Activated CD4-positive, alpha-beta T cell treated with anti-CD3 and anti-CD28 coated beads, Interleukin-2, amount 10 ng/mL, durations not matched to agents 7 days and 5 days (primary cell): ENCODE measurements around the gene PINK1. TPM values are rescaled to one million over a fixed set of nuclear protein-coding genes. Genes with fewer than 3 reads are reported as not detected.

ENCODE experiments used
- CTCF ChIA-PET: fragments of 350-600 bp; sonication (Branson Sonifier 250); formaldehyde crosslinking; loops from one replicate; lab custom pipeline; 2021; ENCODE audit warnings: antibody characterized with exemption; lab: Charles Lee
- POLR2A ChIA-PET: fragments of 350-600 bp; sonication (Branson Sonifier 250); formaldehyde crosslinking; loops from one replicate; lab custom pipeline; 2021; ENCODE audit warnings: antibody characterized with exemption; lab: Charles Lee
- DNase-seq: peaks from one replicate; pipeline ENCODE4 v3.0.0-alpha.2; 2020
- H3K27ac Mint-ChIP-seq: one replicate; pipeline ENCODE4 v1.8.0; 2021; ENCODE audit warnings: mild to moderate bottlenecking, moderate library complexity, mixed read lengths
- H3K27me3 Mint-ChIP-seq: one replicate; pipeline ENCODE4 v1.8.0; 2021; ENCODE audit warnings: mixed read lengths
- H3K36me3 Mint-ChIP-seq: one replicate; pipeline ENCODE4 v1.8.0; 2021; ENCODE audit warnings: low read depth, mixed read lengths
- H3K4me1 Mint-ChIP-seq: one replicate; pipeline ENCODE4 v1.8.0; 2021; ENCODE audit warnings: mixed read lengths
- H3K4me3 Mint-ChIP-seq: one replicate; pipeline ENCODE4 v1.8.0; 2021; ENCODE audit warnings: mild to moderate bottlenecking, moderate library complexity, mixed read lengths
- H3K9me3 Mint-ChIP-seq: one replicate; pipeline ENCODE4 v1.8.0; 2021; ENCODE audit warnings: mixed read lengths
- total RNA-seq, 2 experiments: library from RNA; stranded (reverse); gene quantifications; one replicate each; pipeline ENCODE4 v1.2.3, GENCODE V29; 2021

Gene PINK1
- total RNA-seq, 2 experiments from 2014 or later = 3.1 to 4.1 TPM

DNA sequence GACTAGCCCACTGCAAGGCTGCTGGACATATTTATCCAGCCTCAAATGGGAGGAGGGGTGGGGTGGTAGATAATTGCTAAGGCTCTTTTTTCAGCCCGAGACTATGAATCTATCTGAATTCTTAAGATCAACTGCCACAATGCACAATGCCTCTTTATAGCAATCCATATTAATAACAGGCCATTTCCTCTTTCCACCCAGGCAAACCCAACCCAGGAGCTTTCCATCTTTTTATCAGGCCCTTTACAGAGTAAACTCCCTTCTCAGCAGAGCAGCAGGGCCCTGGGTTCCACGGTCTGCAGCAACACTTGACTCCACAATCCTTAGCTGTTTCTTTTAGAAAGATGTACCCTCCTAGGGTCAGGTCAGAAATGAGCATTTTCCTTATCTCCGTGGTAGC, 27.1 kb downstream of the PINK1 start:
- DNase-seq = no peak
- CTCF ChIA-PET = interaction anchor here (1.5 kb wide), 1 partner anchor 17 kb away, joined by 3 read pairs; no protein-coding TSS in a partner anchor
- peaks cover 52% of the 10 kb centered on the region for H3K4me1 Mint-ChIP-seq
- H3K4me3 Mint-ChIP-seq = peak overlapping the region; percentile 98
- no peaks in the 10 kb centered on the region for H3K27me3 Mint-ChIP-seq
- POLR2A ChIA-PET = no interaction called here
- H3K36me3 Mint-ChIP-seq = peaks cover 41% of the 10 kb centered on the region
- H3K27ac Mint-ChIP-seq = peak overlapping the region; percentile 98
- H3K9me3 Mint-ChIP-seq = no peaks in the 10 kb centered on the region

DNA sequence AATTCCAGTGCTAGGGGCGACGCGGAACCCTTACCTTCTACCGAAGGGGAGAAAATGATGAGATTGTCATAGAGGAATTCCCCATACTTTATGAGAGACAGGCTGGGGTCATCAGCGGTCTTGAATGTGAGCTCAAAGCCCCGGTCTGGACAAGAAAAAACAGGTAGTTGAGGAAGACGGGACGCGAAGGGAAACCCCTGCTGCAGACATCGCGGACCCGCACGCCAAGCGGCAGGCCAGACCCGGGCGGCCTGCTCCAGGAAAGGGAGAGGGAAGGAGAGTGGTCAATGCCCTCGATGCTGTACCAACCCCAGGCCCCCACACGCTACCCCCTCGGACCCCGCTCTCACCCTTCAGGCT, 27.6 kb downstream of the PINK1 start:
- Mint-ChIP-seq H3K4me3 (peak overlapping the region; percentile 98), H3K4me1 (peaks cover 56% of the 10 kb centered on the region), H3K27ac (peak overlapping the region; percentile 98), H3K27me3 (no peaks in the 10 kb centered on the region), H3K9me3 (no peaks in the 10 kb centered on the region), H3K36me3 (peaks cover 36% of the 10 kb centered on the region)
- ChIA-PET CTCF (interaction anchor here (1.1 kb wide), 1 partner anchor 36 kb away, joined by 4 read pairs; no protein-coding TSS in a partner anchor), POLR2A (interaction anchor here (1.0 kb wide), 1 partner anchor 126 kb away, joined by 3 read pairs; no protein-coding TSS in a partner anchor)
- DNase-seq = no peak

DNA sequence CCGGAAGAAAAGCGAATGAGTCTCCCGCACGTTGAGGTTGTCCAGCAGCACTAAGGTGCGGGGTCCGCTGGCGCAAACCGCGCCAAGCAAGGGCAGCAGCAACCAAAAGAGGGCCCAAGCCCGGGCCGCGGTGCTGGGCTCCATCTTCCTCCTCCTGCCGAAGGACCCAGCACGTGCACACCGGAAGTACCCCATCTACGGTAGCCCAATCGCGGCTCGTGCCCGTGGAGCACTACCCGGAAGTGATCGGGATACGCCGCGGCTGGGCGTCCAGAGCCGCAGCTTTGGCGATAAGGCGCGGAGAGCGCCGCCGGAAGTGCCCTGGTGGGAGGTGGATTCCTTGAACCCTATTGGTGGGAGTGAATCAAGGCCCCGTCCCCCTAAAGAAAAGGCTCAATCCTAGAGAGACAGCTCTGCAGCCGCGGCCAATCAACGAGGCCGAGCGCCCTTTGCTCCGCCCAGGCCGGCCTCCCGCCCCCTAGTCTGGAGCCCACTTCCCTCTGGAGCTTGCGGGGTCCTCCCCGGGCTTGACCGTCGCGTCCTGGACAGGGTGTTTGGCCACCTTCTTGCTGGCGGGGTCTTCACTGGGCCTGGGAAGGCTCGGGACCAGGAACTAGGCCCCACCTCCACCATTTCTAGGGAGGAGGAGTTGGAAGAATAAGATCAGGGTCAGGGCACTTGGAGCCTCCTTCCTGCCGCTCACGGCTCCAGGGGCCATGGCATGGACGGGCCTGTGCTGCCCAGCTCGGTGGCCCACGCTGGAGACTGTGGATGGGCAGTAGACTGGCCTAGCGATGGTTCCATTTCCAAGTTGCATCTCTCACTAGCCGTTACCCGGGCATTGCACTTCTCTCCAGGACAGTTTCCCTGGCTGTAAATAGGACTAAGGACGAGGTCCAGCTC, 28.2 kb downstream of the PINK1 start, which contains the start of gene DDOST:
TSS of gene DDOST (minus strand) at position 163 of the 903 bp plus-strand sequence. CDS start at position 144, 19 bp downstream.
- Mint-ChIP-seq H3K36me3 (peaks cover 34% of the 10 kb centered on the region), H3K4me3 (peak within 1 kb of the TSS; percentile 98), H3K9me3 (no peaks in the 10 kb centered on the region), H3K4me1 (peaks cover 55% of the 10 kb centered on the region), H3K27ac (peak within 1 kb of the TSS; percentile 98), H3K27me3 (no peaks in the 10 kb centered on the region)
- DNase-seq = peak; percentile 97
- ChIA-PET CTCF (interaction anchor here (0.6 to 1.1 kb wide), 2 partner anchors 36 to 228 kb away, joined by 3 to 4 read pairs; no protein-coding TSS in a partner anchor), POLR2A (interaction anchor here (1.0 kb wide), 1 partner anchor 125 kb away, joined by 3 read pairs; no protein-coding TSS in a partner anchor)

DNA sequence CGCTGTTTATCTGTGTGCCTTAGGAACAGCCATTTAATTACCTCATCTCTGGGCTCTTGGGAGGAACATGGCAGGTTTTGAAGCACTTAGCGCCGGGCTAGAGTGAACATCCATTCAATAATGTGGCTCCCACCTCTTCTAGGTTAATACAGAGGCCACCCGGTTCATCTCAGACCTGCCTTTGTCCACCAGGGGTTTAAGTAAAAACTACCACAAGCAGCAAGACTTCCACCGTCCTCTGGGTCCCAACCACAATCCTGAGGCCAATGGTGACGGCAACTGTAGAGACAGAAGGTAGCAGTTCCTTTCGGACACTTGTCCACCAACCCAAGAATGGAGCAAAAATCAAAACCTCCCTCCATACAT, 28.8 kb downstream of the PINK1 start:
- CTCF ChIA-PET = no interaction called here
- H3K4me1 Mint-ChIP-seq = peaks cover 54% of the 10 kb centered on the region

DNA sequence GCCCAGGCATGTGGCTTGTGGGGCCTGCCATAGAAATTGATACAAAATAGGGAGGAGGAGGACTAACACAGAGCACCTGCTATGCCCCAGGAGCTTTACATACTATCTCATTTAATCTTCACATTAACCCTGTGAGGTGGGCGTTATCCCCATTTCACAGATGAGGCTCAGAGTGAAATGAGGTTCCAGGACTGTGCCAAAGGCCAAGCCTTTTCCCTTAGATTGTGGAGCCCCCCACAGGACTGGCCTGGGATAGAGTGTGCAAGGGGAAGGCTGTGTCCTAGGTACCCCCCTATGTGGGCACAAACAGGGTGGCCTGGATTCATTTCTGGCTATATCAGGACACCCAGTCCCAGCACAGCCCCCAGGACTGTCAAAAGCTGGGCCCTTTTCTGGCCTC, 30.1 kb downstream of the PINK1 start:
- Mint-ChIP-seq H3K27ac (peak overlapping the region; percentile 73), H3K36me3 (peaks cover 21% of the 10 kb centered on the region), H3K9me3 (peaks cover 3% of the 10 kb centered on the region), H3K4me1 (peaks cover 45% of the 10 kb centered on the region), H3K4me3 (peak overlapping the region; percentile 98), H3K27me3 (no peaks in the 10 kb centered on the region)
- ChIA-PET POLR2A (no interaction called here), CTCF (interaction anchor here (1.3 kb wide), 1 partner anchor 31 kb away, joined by 3 read pairs; the partner anchor contains the start of gene PINK1)
- no peak for DNase-seq

More for the DNA sequence above, 28.8 kb downstream of the PINK1 start:
- Mint-ChIP-seq H3K27ac (peak overlapping the region; percentile 98), H3K4me3 (peak overlapping the region; percentile 98), H3K36me3 (peaks cover 28% of the 10 kb centered on the region), H3K27me3 (no peaks in the 10 kb centered on the region), H3K9me3 (peaks cover 3% of the 10 kb centered on the region)
- POLR2A ChIA-PET = no interaction called here
- no peak for DNase-seq

DNA sequence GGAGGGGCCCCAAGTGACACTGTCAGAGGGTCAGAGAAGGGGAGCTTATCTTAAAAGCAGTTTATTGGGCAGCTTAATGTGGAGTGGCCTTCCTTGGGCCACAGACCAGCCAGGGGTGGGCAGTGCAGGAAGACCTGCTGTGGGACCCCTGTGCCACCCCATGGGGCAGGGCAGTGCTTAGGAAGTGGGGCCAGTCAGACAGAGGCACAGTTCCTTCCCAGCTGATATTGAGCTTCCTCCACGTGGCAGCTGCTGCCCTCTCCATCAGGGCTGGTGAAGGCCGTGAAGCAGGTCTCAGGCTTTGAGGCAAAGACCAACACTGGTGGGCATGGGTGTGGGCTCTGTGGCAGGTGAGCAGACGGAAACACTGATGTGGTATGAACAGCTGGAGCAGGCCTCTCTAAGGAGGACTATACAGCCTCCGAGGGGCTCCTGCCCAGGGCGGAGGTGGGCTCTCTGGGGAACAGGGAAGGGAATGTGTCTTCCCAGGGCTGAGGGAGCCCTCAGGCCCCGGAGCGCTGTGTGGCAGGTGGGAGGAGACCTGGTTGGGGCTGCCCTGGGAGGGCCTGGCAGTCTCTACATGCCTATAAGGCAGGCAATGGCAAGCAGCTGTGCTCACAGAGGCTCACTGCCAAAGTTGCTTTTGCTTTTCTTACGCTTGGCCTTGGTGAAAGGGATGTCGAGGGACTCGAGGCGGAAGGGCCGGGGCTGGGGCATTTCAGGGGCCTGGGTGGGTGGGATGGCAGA, 30.9 kb downstream of the PINK1 start:
- H3K4me3 Mint-ChIP-seq = no peak overlapping the region

DNA sequence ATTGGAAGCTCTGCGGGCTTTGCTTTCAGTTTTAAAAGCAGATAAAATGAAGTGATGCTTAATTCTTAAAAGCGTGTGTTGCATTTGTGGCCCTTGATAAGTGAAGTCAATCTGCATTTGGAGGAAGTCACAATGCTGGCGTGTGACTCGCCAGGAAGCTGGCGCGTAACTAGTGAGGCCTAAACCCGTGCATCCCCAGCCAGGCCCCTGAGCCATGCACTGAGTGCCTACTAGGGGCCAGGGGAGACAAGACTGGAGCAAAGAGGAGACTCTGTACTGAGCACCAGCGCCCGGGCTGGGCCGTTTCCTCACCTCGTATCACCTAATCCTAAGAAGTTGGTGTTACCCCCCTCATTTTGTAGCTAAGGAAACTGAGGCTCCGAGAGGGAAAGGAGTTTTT, 32.5 kb downstream of the PINK1 start:
- Mint-ChIP-seq H3K27ac (no peak overlapping the region), H3K27me3 (no peaks in the 10 kb centered on the region), H3K4me3 (no peak overlapping the region), H3K4me1 (peaks cover 24% of the 10 kb centered on the region), H3K36me3 (peaks cover 4% of the 10 kb centered on the region), H3K9me3 (peaks cover 3% of the 10 kb centered on the region)
- POLR2A ChIA-PET = no interaction called here
- DNase-seq = no peak
- CTCF ChIA-PET = interaction anchor here (0.6 to 1.5 kb wide), 2 partner anchors 10 to 30 kb away, joined by 3 to 8 read pairs; no protein-coding TSS in a partner anchor

More for the DNA sequence above, 30.9 kb downstream of the PINK1 start:
- peaks cover 19% of the 10 kb centered on the region for H3K36me3 Mint-ChIP-seq
- H3K27me3 Mint-ChIP-seq = no peaks in the 10 kb centered on the region
- peaks cover 3% of the 10 kb centered on the region for H3K9me3 Mint-ChIP-seq
- no peak for DNase-seq
- H3K4me1 Mint-ChIP-seq = peaks cover 40% of the 10 kb centered on the region
- CTCF ChIA-PET = no interaction called here
- POLR2A ChIA-PET = no interaction called here
- no peak overlapping the region for H3K27ac Mint-ChIP-seq

DNA sequence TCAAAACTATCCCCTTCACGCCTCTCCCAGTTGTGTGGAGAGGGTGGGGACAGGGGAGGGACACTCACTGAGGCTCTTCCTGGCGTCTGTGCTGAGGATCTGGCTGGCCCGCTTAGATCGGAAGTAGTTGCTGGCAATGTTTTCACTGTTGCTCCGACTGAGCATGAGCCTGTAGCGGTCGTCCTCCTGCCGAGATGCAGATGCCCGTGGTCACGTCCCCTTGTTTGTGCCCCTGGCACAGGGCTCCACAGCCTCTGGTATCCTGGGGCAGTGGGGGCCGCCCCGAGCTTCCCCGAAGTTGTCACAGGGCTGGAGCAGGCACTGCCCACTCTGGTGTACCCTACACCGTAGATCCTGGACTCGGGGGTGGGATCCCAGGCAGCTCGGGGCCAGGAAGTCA, 32.9 kb downstream of the PINK1 start:
- H3K9me3 Mint-ChIP-seq = peaks cover 3% of the 10 kb centered on the region
- no peak overlapping the region for H3K27ac Mint-ChIP-seq
- H3K27me3 Mint-ChIP-seq = no peaks in the 10 kb centered on the region
- peaks cover 2% of the 10 kb centered on the region for H3K36me3 Mint-ChIP-seq
- DNase-seq = no peak
- POLR2A ChIA-PET = no interaction called here
- H3K4me3 Mint-ChIP-seq = no peak overlapping the region
- peaks cover 23% of the 10 kb centered on the region for H3K4me1 Mint-ChIP-seq
- CTCF ChIA-PET = interaction anchor here (0.8 to 1.5 kb wide), 2 partner anchors 10 to 31 kb away, joined by 3 to 8 read pairs; no protein-coding TSS in a partner anchor

DNA sequence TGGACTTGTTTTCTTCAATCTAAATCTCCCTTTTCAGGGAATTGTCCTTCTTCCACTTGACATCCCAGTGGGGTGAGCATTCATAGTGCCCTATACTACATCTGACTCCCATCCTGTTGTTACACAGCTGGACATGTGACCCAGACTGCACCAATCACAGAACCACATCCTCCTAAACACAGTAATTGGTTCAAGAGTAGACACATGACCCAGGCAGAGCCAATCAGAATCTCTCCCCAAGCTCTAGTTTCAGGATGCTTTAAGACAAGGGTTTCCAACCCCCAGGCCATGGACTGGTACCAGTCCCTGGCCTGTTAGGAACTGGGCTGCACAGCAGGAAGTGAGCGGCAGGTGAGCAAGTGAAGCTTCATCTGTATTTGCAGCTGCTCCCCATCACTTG, 33.5 kb downstream of the PINK1 start:
- DNase-seq = peak; percentile 30
- H3K4me1 Mint-ChIP-seq = peaks cover 21% of the 10 kb centered on the region
- ChIA-PET POLR2A (no interaction called here), CTCF (interaction anchor here (0.8 to 1.5 kb wide), 2 partner anchors 9 to 30 kb away, joined by 3 to 8 read pairs; no protein-coding TSS in a partner anchor)
- no peaks in the 10 kb centered on the region for H3K36me3 Mint-ChIP-seq
- no peak overlapping the region for H3K27ac Mint-ChIP-seq
- peaks cover 3% of the 10 kb centered on the region for H3K27me3 Mint-ChIP-seq
- no peak overlapping the region for H3K4me3 Mint-ChIP-seq
- H3K9me3 Mint-ChIP-seq = peaks cover 3% of the 10 kb centered on the region

DNA sequence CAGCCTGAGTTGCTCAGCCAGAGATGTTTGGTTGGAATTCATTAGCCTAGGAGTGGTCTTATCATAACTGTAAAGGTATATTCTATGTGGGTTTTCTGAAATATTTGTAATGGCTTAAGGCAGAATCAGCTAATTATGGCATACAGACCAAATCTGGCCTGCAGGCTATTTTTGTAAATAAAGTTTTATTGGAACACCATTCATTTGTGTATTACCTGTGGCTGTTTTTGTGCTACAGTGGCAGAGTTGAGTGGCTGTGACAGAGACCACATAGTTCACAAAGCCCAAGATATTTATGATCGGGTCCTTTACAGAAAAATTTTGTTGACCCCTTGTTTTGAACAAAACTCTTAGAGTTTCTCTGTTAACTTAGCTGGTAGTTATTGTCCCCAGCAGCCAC, 35.3 kb downstream of the PINK1 start:
- ChIA-PET POLR2A (no interaction called here), CTCF (interaction anchor here (0.6 to 0.8 kb wide), 3 partner anchors 12 to 89 kb away, joined by 3 to 4 read pairs (median 3); no protein-coding TSS in a partner anchor)
- Mint-ChIP-seq H3K4me1 (peaks cover 9% of the 10 kb centered on the region), H3K4me3 (no peak overlapping the region), H3K27me3 (peaks cover 10% of the 10 kb centered on the region), H3K9me3 (peaks cover 3% of the 10 kb centered on the region), H3K36me3 (no peaks in the 10 kb centered on the region), H3K27ac (no peak overlapping the region)
- no peak for DNase-seq

DNA sequence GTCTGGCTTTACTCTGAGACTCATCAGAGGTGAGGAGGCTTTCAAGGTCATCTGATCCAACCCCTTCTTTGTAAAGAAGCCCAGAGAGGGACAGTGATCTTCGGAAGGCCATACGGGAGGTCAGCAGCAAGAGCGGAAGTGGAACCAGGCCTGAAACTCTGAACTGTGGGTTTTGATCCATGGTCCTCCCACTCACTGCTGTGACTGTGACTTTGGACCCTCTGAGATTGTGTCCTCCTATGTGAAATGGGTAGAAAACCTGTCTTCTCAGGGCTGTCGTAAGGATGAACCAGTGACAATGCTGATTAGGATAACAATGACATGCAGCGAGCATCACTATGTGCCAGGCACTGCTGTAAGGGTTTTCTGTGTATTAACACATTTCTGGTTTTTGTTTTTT, 37.7 kb downstream of the PINK1 start:
- Mint-ChIP-seq H3K9me3 (peaks cover 3% of the 10 kb centered on the region), H3K27ac (no peak overlapping the region), H3K27me3 (peaks cover 19% of the 10 kb centered on the region), H3K4me1 (peaks cover 5% of the 10 kb centered on the region), H3K4me3 (no peak overlapping the region), H3K36me3 (no peaks in the 10 kb centered on the region)
- POLR2A ChIA-PET = no interaction called here
- DNase-seq = no peak
- CTCF ChIA-PET = no interaction called here

DNA sequence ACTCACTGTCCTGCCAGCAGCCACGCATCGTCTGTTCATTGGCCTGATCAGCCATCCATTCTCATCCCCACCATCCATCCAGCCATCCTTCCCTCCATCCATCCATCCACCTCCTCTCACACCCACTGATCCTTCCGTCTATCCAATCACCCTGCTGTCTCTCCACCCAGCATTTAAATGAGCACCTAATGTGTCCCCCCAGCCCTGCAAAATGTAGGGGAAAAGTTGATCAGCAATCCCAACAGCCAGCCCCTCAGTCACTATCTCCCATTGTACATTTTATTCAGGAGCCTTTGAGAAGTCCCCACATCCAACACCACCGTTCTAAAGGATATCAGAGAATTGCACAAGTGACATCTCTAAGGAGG, 39.0 kb downstream of the PINK1 start:
- H3K27ac Mint-ChIP-seq = no peak overlapping the region
- H3K36me3 Mint-ChIP-seq = peaks cover 2% of the 10 kb centered on the region
- no peaks in the 10 kb centered on the region for H3K4me1 Mint-ChIP-seq
- CTCF ChIA-PET = no interaction called here
- no peak for DNase-seq
- peaks cover 2% of the 10 kb centered on the region for H3K9me3 Mint-ChIP-seq
- no peak overlapping the region for H3K4me3 Mint-ChIP-seq
- POLR2A ChIA-PET = no interaction called here
- H3K27me3 Mint-ChIP-seq = peaks cover 29% of the 10 kb centered on the region
